Measurements from ENCODE around the gene CCDC85B.
"Not testable (repeated sequence)": the region's sequence is repeated elsewhere in the genome, so short reads cannot be mapped to it uniquely, and the experiment has no call there.

CCDC85B gene

GRCh38 chr11:65887723-65888162 is 2.7 kb upstream of the CCDC85B start:
- DNase-seq (ENCODE audit: low read depth) = no peak

- DNase-seq (ENCODE audit: low read depth) = peak; percentile 95
Measured at GRCh38 chr11:65888163-65888814, 2.2 kb upstream of the CCDC85B start, which contains the start of gene FIBP. FIBP (minus strand) TSS chr11:65888471; CDS start chr11:65888418, 53 bp downstream.

- DNase-seq (ENCODE audit: low read depth) = no peak
Measured at GRCh38 chr11:65891219-65892136, 1.0 kb downstream of the CCDC85B start.

GRCh38 chr11:65892137-65892540 is 1.7 kb downstream of the CCDC85B start:
- not testable (repeated sequence) for DNase-seq (ENCODE audit: low read depth)

GRCh38 chr11:65892661-65893317 is 2.3 kb downstream of the CCDC85B start:
- DNase-seq (ENCODE audit: low read depth) = no peak

- no peak for DNase-seq (ENCODE audit: low read depth)
Measured at GRCh38 chr11:65894034-65894591, 3.6 kb downstream of the CCDC85B start.

- no peak for DNase-seq (ENCODE audit: low read depth)
Measured at GRCh38 chr11:65895482-65895981, 5.1 kb downstream of the CCDC85B start.

- no peak for DNase-seq (ENCODE audit: low read depth)
Measured at GRCh38 chr11:65896034-65896999, 5.8 kb downstream of the CCDC85B start.

GRCh38 chr11:65897020-65897471 is 6.6 kb downstream of the CCDC85B start:
- no peak for DNase-seq (ENCODE audit: low read depth)

- DNase-seq (ENCODE audit: low read depth) = no peak
Measured at GRCh38 chr11:65898656-65899355, 8.3 kb downstream of the CCDC85B start.

- peak; percentile 71 for DNase-seq (ENCODE audit: low read depth)
Measured at GRCh38 chr11:65899356-65900124, 9.1 kb downstream of the CCDC85B start.

GRCh38 chr11:65900125-65900898 is 9.8 kb downstream of the CCDC85B start, which contains the start of gene FOSL1:
FOSL1 (minus strand) TSS chr11:65900388; CDS start chr11:65900339, 49 bp downstream.
- peak; percentile 92 for DNase-seq (ENCODE audit: low read depth)

- DNase-seq (ENCODE audit: low read depth) = no peak
Measured at GRCh38 chr11:65900899-65901180, 10.4 kb downstream of the CCDC85B start.

GRCh38 chr11:65903068-65903481 is 12.6 kb downstream of the CCDC85B start:
- DNase-seq (ENCODE audit: low read depth) = no peak

- DNase-seq (ENCODE audit: low read depth) = no peak
Measured at GRCh38 chr11:65903715-65904114, 13.2 kb downstream of the CCDC85B start.

GRCh38 chr11:65906602-65907001 is 16.1 kb downstream of the CCDC85B start:
- DNase-seq (ENCODE audit: low read depth) = no peak

- no peak for DNase-seq (ENCODE audit: low read depth)
Measured at GRCh38 chr11:65907878-65908277, 17.4 kb downstream of the CCDC85B start.
